Neural cell (in vitro differentiated cells): ENCODE measurements around the gene DMTF1. TPM values are rescaled to one million over a fixed set of nuclear protein-coding genes. Genes with fewer than 3 reads are reported as not detected.
"Not testable (repeated sequence)": the region's sequence is repeated elsewhere in the genome, so short reads cannot be mapped to it uniquely, and the experiment has no call there.

Experiments used
- H2AFZ ChIP-seq: fragments of 200-600, 300-800 bp; sonication (generic), shearing (Covaris generic); 2 replicates; pipeline ENCODE4 v1.6.0; 2014; ENCODE audit warnings: low read depth, mild to moderate bottlenecking, antibody characterized with exemption, low read length, moderate library complexity
- H3F3A ChIP-seq: fragments of 200-600 bp; shearing (Covaris generic); 2 replicates; pipeline ENCODE4 v1.6.1; 2016; ENCODE audit warnings: mild to moderate bottlenecking, moderate library complexity, mixed read lengths, antibody characterized with exemption, low read length; ENCODE audit not compliant: insufficient read depth, poor library complexity, severe bottlenecking
- H3K27ac ChIP-seq: fragments of 200-600, 300-800 bp; sonication (generic), shearing (Covaris generic); 2 replicates; pipeline ENCODE4 v1.5.1; 2014; ENCODE audit warnings: mild to moderate bottlenecking, low read length, moderate library complexity
- H3K27me3 ChIP-seq: fragments of 300-800, 200-600 bp; sonication (generic), shearing (Covaris generic); 2 replicates; pipeline ENCODE4 v1.6.0; 2014; ENCODE audit warnings: mild to moderate bottlenecking, low read depth, low read length, moderate library complexity; ENCODE audit not compliant: insufficient read depth
- H3K36me3 ChIP-seq: fragments of 300-800, 200-600 bp; sonication (generic), shearing (Covaris generic); 2 replicates; pipeline ENCODE4 v1.5.1; 2014; ENCODE audit warnings: mild to moderate bottlenecking, antibody characterized with exemption, low read length, moderate library complexity; ENCODE audit not compliant: insufficient read depth
- H3K4me2 ChIP-seq: fragments of 300-800, 200-600 bp; sonication (generic), shearing (Covaris generic); 2 replicates; pipeline ENCODE4 v1.6.0; 2014; ENCODE audit warnings: mild to moderate bottlenecking, low read length
- H3K4me3 ChIP-seq: fragments of 300-800, 200-600 bp; sonication (generic), shearing (Covaris generic); 2 replicates; pipeline ENCODE4 v1.5.1; 2014; ENCODE audit warnings: mild to moderate bottlenecking, low read length, moderate library complexity
- H3K79me2 ChIP-seq: fragments of 200-600 bp; shearing (Covaris generic); replicated peaks from 2 replicates; pipeline ENCODE4 v1.6.0; 2014; ENCODE audit warnings: mild to moderate bottlenecking, low read length, moderate library complexity; ENCODE audit not compliant: insufficient read depth
- H3K9ac ChIP-seq: fragments of 300-800, 200-600 bp; sonication (generic), shearing (Covaris generic); 2 replicates; pipeline ENCODE4 v1.6.1; 2016; ENCODE audit warnings: mild to moderate bottlenecking, low read length, mixed read lengths
- H3K9me2 ChIP-seq: fragments of 200-600 bp; shearing (Covaris generic); 2 replicates; pipeline ENCODE4 v1.6.1; 2016; ENCODE audit warnings: mild to moderate bottlenecking, low read length, mixed read lengths; ENCODE audit not compliant: insufficient read depth
- H3K9me3 ChIP-seq: fragments of 200-600, 300-800 bp; sonication (generic), shearing (Covaris generic); 2 replicates; pipeline ENCODE4 v1.6.1; 2016; ENCODE audit warnings: mild to moderate bottlenecking, mixed run types, low read length, moderate library complexity, mixed read lengths
- H4K20me1 ChIP-seq: fragments of 200-600 bp; shearing (Covaris generic); 2 replicates; pipeline ENCODE4 v1.6.1; 2016; ENCODE audit warnings: mild to moderate bottlenecking, mixed run types; ENCODE audit not compliant: insufficient read depth
- EP300 ChIP-seq: fragments of 450-650 bp; conservative IDR thresholded peaks from 2 replicates; pipeline ENCODE4 v1.6.1; 2014; ENCODE audit warnings: antibody characterized with exemption, mild to moderate bottlenecking, moderate library complexity; ENCODE audit not compliant: poor library complexity, severe bottlenecking
- EZH2 ChIP-seq: fragments of 200-600, 300-800 bp; shearing (Covaris generic), sonication (generic); IDR thresholded peaks from 2 replicates; pipeline ENCODE4 v1.6.1; 2014; ENCODE audit warnings: antibody characterized with exemption, low read length, borderline replicate concordance, mild to moderate bottlenecking; ENCODE audit not compliant: insufficient read depth, poor library complexity, severe bottlenecking
- MXI1 ChIP-seq: fragments of 450-650 bp; conservative IDR thresholded peaks from 2 replicates; pipeline ENCODE4 v1.6.1; 2014; ENCODE audit warnings: antibody characterized with exemption, mild to moderate bottlenecking; ENCODE audit not compliant: poor library complexity, severe bottlenecking
- POLR2AphosphoS5 ChIP-seq: IDR thresholded peaks from 2 replicates; pipeline ENCODE4 v1.6.1; 2012
- RAD21 ChIP-seq: fragments of 450-650 bp; conservative IDR thresholded peaks from 2 replicates; pipeline ENCODE4 v1.6.1; 2014; ENCODE audit warnings: antibody characterized with exemption, mild to moderate bottlenecking, moderate library complexity
- SMC3 ChIP-seq: fragments of 450-650 bp; conservative IDR thresholded peaks from 2 replicates; pipeline ENCODE4 v1.6.1; 2014; ENCODE audit warnings: antibody characterized with exemption, mild to moderate bottlenecking, moderate library complexity; ENCODE audit not compliant: poor library complexity
- TAF1 ChIP-seq: IDR thresholded peaks from 2 replicates; pipeline ENCODE4 v1.6.1; 2012; ENCODE audit warnings: low read depth
- polyA plus RNA-seq: library from polyadenylated mRNA; depleted of rRNA; stranded (reverse); fragments of >200 nt; gene quantifications from 2 replicates; pipeline ENCODE4 v1.2.3, GENCODE V29; 2014
- TF ChIP-seq, protein P1 (sequence below): IDR thresholded peaks from 2 replicates; pipeline ENCODE4 v1.6.1; 2012; ENCODE audit warnings: borderline replicate concordance
- TF ChIP-seq, protein P2 (sequence below): fragments of 450-650 bp; IDR thresholded peaks from 2 replicates; pipeline ENCODE4 v1.5.1; 2014; ENCODE audit warnings: antibody characterized with exemption, mild to moderate bottlenecking, moderate library complexity; ENCODE audit not compliant: poor library complexity, severe bottlenecking

The DMTF1 gene
- polyA plus RNA-seq, 1 donor from 2014 or later: 314 TPM

DNA sequence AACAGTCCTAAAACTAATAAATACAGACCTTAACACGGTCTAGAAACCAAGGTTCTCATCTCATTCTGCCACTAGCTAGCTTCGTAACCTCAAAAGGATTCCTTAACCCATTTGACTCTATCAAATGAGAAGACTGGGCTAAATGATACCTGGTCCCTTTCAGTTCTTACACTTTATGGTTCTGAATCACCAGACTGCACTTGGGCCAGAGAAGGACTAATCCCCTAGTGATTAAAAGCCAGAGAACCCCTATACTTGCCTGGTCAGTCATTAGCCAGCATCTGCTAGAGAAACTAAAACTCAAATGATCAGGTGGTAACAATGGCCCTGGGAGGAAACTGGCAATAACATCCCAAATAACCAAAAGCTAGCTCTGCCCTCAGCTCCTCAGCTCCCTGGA lies 50.5 kb downstream of the DMTF1 start:
- TF ChIP-seq SMC3 (no peak), MXI1 (no peak), TAF1 (no peak), RAD21 (no peak), EZH2 (no peak), EP300 (no peak), POLR2AphosphoS5 (no peak)
- TF ChIP-seq, protein P1, sequence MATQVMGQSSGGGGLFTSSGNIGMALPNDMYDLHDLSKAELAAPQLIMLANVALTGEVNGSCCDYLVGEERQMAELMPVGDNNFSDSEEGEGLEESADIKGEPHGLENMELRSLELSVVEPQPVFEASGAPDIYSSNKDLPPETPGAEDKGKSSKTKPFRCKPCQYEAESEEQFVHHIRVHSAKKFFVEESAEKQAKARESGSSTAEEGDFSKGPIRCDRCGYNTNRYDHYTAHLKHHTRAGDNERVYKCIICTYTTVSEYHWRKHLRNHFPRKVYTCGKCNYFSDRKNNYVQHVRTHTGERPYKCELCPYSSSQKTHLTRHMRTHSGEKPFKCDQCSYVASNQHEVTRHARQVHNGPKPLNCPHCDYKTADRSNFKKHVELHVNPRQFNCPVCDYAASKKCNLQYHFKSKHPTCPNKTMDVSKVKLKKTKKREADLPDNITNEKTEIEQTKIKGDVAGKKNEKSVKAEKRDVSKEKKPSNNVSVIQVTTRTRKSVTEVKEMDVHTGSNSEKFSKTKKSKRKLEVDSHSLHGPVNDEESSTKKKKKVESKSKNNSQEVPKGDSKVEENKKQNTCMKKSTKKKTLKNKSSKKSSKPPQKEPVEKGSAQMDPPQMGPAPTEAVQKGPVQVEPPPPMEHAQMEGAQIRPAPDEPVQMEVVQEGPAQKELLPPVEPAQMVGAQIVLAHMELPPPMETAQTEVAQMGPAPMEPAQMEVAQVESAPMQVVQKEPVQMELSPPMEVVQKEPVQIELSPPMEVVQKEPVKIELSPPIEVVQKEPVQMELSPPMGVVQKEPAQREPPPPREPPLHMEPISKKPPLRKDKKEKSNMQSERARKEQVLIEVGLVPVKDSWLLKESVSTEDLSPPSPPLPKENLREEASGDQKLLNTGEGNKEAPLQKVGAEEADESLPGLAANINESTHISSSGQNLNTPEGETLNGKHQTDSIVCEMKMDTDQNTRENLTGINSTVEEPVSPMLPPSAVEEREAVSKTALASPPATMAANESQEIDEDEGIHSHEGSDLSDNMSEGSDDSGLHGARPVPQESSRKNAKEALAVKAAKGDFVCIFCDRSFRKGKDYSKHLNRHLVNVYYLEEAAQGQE: no peak
- TF ChIP-seq, protein P2, sequence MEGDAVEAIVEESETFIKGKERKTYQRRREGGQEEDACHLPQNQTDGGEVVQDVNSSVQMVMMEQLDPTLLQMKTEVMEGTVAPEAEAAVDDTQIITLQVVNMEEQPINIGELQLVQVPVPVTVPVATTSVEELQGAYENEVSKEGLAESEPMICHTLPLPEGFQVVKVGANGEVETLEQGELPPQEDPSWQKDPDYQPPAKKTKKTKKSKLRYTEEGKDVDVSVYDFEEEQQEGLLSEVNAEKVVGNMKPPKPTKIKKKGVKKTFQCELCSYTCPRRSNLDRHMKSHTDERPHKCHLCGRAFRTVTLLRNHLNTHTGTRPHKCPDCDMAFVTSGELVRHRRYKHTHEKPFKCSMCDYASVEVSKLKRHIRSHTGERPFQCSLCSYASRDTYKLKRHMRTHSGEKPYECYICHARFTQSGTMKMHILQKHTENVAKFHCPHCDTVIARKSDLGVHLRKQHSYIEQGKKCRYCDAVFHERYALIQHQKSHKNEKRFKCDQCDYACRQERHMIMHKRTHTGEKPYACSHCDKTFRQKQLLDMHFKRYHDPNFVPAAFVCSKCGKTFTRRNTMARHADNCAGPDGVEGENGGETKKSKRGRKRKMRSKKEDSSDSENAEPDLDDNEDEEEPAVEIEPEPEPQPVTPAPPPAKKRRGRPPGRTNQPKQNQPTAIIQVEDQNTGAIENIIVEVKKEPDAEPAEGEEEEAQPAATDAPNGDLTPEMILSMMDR: no peak
- Histone ChIP-seq H2AFZ (no peak overlapping the region), H3K9ac (no peak overlapping the region), H3K27ac (no peak overlapping the region), H3F3A (no peaks in the 10 kb centered on the region), H3K36me3 (peaks cover 10% of the 10 kb centered on the region), H3K27me3 (no peaks in the 10 kb centered on the region), H3K4me3 (no peak overlapping the region), H4K20me1 (no peaks in the 10 kb centered on the region), H3K9me3 (peaks cover 2% of the 10 kb centered on the region), H3K4me2 (no peak overlapping the region), H3K79me2 (peaks cover 4% of the 10 kb centered on the region), H3K9me2 (no peaks in the 10 kb centered on the region)

DNA sequence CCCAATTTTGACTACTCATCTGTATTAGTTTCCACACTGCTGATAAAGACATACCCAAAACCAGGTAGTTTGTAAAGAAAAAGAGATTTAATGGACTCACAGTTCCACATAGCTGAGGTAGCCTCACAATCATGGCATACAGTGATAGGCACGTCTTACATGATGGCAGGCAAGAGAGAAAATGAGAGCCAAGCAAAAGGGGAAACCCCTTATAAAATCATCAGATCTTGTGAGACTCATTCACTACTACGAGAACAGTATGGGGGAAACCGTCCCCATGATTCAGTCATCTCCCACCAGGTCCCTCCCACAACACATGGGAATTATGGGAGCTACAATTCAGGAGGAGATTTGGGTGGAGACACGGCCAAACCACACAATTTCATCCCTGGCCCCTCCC lies 51.7 kb downstream of the DMTF1 start:
- not testable (repeated sequence) for H3K9me3 ChIP-seq, H3K9me2 ChIP-seq, H2AFZ ChIP-seq, H3K27me3 ChIP-seq, H4K20me1 ChIP-seq, H3F3A ChIP-seq, H3K4me3 ChIP-seq, H3K9ac ChIP-seq, H3K79me2 ChIP-seq, H3K27ac ChIP-seq, H3K4me2 ChIP-seq
- H3K36me3 ChIP-seq: peaks cover 10% of the 10 kb centered on the region

DNA sequence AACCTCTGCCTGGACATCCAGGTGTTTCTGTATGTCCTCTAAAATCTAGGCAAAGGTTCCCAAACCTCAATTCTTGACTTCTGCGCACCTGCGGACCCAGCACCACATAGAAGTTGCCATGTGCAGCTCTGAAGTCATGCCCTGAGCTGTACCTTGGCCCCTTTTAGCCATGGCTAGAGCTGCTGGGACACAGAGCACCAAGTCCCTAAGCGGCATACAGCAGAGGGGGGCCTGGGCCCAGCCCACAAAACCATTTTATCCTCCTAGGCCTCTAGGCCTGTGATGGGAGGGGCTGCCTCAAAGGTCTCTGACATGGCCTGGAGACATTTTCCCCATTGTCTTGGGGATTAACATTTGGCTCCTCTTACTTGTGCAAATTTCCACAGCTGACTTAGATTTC lies 52.7 kb downstream of the DMTF1 start:
- no peaks in the 10 kb centered on the region for H3K9me2 ChIP-seq
- no peaks in the 10 kb centered on the region for H3K79me2 ChIP-seq
- H2AFZ ChIP-seq: no peak overlapping the region
- H3K36me3 ChIP-seq: peaks cover under 1% of the 10 kb centered on the region
- H3K9me3 ChIP-seq: peaks cover 2% of the 10 kb centered on the region
- no peak overlapping the region for H3K9ac ChIP-seq
- H3K4me3 ChIP-seq: no peak overlapping the region
- H3F3A ChIP-seq: no peaks in the 10 kb centered on the region
- H3K27me3 ChIP-seq: no peaks in the 10 kb centered on the region
- no peaks in the 10 kb centered on the region for H4K20me1 ChIP-seq
- no peak overlapping the region for H3K27ac ChIP-seq
- no peak overlapping the region for H3K4me2 ChIP-seq
- no peak for TF ChIP-seq EZH2

DNA sequence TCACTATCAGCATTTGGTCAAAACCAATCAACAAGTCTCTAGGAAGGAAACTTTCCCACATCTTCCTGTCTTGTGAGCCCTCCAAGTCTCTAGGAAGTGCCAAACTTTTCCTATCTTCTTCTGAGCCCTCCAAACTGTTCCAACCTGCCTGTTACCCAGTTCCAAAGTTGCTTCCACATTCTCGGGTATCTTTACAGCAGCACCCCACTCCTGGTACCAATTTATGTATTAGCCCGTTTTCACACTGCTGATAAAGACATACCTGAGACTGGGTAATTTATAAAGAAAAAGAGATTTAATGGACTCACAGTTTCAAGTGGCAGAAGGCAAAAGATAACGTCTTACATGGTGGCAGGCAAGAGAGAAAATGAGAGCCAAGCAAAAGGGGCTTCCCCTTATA lies 53.4 kb downstream of the DMTF1 start:
- not testable (repeated sequence) for H3K4me2 ChIP-seq, H3K36me3 ChIP-seq, H3K27ac ChIP-seq, H3K79me2 ChIP-seq, H3K9ac ChIP-seq, H3K4me3 ChIP-seq, H2AFZ ChIP-seq, H4K20me1 ChIP-seq, H3K9me3 ChIP-seq, H3F3A ChIP-seq, H3K9me2 ChIP-seq, H3K27me3 ChIP-seq
